Esophagus squamous epithelium (tissue), 5 donors: Measurements from ENCODE around the gene KAZN. TPM values are rescaled to one million over a fixed set of nuclear protein-coding genes. Genes with fewer than 3 reads are reported as not detected.

Source experiments
- DNase-seq: peaks from one replicate; lab custom pipeline; 2025; lab: John Stamatoyannopoulos, UW
- H3K27ac ChIP-seq, 4 donors: fragments of 200-600 bp; sonication (generic); one replicate each; pipeline ENCODE4 v1.5.1; 2016 to 2019; ENCODE audit warnings: mild to moderate bottlenecking in 1 of 4
- H3K27me3 ChIP-seq, 4 donors: fragments of 200-600 bp; sonication (generic); 1 replicate in 3 of 4; 2 replicates in 1 of 4; pipeline versions ENCODE4 v1.5.1 to v1.6.0; 2017 to 2021; ENCODE audit warnings: antibody characterized with exemption in 1 of 4
- H3K36me3 ChIP-seq, 3 donors: fragments of 200-600 bp; sonication (generic); one replicate each; pipeline ENCODE4 v1.5.1; 2016 to 2019
- H3K4me1 ChIP-seq, 3 donors: fragments of 200-600 bp; sonication (generic); one replicate each; pipeline ENCODE4 v1.5.1; 2017 to 2019
- H3K4me3 ChIP-seq, 4 donors: fragments of 200-600 bp; sonication (generic); 1 replicate in 3 of 4; 2 replicates in 1 of 4; pipeline ENCODE4 v1.5.1; 2016 to 2019; ENCODE audit warnings: mild to moderate bottlenecking in 2 of 4, moderate library complexity in 1 of 4
- H3K9me3 ChIP-seq, 3 donors: fragments of 200-600 bp; sonication (generic); one replicate each; pipeline ENCODE4 v1.5.1; 2016 to 2019
- POLR2A ChIP-seq, 4 donors: fragments of 450-650 bp; IDR thresholded peaks; one replicate each; pipeline ENCODE4 v1.6.1; 2017; ENCODE audit warnings: antibody characterized with exemption in 4 of 4, mild to moderate bottlenecking in 4 of 4, moderate library complexity in 3 of 4
- WGBS, 2 donors: methylation state at CpG; one replicate each; pipeline ENCODE4 v1.1.5; 2018; 5-methylcytosine and 5-hydroxymethylcytosine counted together
- intact Hi-C: fragments of 100-400 bp; cut with DNase I; formaldehyde crosslinking; loops from one replicate; pipeline ENCODE4 v1.15.0; 2022
- total RNA-seq, 4 donors: library from RNA; depleted of rRNA; stranded (reverse); fragments of >200 nt; gene quantifications; one replicate each; pipeline ENCODE4 v1.1.0, GENCODE V29; 2016
- TF ChIP-seq, protein P1 (sequence below), 6 experiments: fragments of 450-650 bp in 4 of 6; fragments of 200-600 bp in 2 of 6; sonication (generic) in 2 of 6; IDR thresholded peaks; one replicate each; pipeline ENCODE4 v1.5.1; 2016 to 2019; ENCODE audit warnings: antibody characterized with exemption in 6 of 6, mild to moderate bottlenecking in 4 of 6, moderate library complexity in 4 of 6
- donor health status: DM: yes; HTN: yes; CAD: no.

KAZN gene
- total RNA-seq, 4 donors from 2014 or later: 25.0 to 54.5 (median 30.8) TPM

DNA sequence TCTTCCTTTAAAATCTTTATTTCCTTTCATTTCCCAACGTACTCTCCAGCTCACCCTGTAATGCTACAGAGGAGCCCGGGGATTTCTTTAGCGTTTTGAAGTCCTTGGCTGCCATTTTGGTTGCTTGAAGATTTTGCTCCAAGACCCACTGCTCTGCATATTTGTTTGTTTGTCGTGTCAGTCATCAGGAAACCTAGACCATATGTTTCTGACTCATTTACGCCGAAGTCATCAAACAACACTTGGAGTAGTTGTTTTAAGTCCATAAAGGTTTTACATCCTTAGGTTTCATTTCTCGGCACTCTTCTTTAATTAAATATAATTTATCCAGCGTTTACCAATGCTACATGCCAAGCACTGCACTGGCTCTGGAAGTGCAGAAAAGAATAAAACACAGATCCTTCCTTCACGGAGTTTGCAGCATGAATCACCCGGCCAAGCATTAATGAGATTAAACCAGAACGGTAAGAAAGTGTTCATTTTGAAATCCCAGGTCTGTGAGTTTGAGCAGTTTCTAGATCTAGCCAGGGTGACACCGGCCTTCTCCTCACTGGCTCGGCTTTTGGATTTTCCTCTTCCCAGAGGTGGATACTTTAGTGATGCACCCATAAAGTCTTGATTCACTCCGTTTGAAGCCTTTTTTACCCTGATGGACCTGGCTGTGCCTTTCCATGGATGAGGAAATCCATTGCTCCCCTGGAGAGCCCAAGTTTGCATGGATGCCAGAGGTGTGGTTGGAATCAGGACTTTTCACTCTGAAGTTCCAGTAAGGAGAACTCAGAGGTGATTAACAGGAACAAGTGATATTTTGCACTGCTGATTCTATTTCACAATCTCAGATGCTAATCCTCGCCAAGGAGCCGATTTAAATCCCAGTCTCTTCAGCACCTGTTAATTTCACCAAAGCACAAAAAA, 109.3 kb downstream of the KAZN start:
- peak overlapping the region in 3 of 4 donors; percentile 25 to 41 (median 40) for H3K27ac ChIP-seq
- no peak overlapping the region for H3K4me3 ChIP-seq
- no peak for TF ChIP-seq POLR2A (IDR thresholded peaks at IDR 0.05)
- TF ChIP-seq, protein P1, sequence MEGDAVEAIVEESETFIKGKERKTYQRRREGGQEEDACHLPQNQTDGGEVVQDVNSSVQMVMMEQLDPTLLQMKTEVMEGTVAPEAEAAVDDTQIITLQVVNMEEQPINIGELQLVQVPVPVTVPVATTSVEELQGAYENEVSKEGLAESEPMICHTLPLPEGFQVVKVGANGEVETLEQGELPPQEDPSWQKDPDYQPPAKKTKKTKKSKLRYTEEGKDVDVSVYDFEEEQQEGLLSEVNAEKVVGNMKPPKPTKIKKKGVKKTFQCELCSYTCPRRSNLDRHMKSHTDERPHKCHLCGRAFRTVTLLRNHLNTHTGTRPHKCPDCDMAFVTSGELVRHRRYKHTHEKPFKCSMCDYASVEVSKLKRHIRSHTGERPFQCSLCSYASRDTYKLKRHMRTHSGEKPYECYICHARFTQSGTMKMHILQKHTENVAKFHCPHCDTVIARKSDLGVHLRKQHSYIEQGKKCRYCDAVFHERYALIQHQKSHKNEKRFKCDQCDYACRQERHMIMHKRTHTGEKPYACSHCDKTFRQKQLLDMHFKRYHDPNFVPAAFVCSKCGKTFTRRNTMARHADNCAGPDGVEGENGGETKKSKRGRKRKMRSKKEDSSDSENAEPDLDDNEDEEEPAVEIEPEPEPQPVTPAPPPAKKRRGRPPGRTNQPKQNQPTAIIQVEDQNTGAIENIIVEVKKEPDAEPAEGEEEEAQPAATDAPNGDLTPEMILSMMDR (IDR thresholded peaks at IDR 0.05): no peak
- H3K4me1 ChIP-seq: peaks cover 0 to 28% (median 23%) of the 10 kb centered on the region in 3 donors
- DNase-seq: no peak
- 51 to 54% methylated on average over 16 of the region's 16 CpGs for WGBS, 2 donors
- H3K27me3 ChIP-seq: no peaks in the 10 kb centered on the region
- intact Hi-C loops: no loop called here
- no peaks in the 10 kb centered on the region for H3K36me3 ChIP-seq
- H3K9me3 ChIP-seq: no peaks in the 10 kb centered on the region

DNA sequence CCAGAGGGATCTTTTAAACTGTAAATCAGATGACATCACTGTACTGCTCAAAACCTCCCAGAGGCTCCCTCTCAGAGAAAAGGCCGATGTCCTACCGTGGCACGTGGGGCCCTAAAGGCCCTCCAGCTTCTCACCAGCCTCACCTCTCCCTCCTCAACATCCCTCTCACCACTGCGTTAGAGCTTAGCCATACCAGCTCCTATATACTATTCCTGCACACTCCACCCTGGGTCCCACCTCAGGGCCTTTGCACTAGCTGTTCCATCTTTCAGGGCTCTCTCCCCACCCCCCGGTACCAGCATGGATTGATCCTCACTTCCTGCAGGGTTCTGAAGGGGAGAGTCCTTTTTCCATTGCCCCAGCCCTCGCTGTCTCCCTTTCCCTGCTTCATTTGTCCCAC, 111.8 kb downstream of the KAZN start:
- H3K4me1 ChIP-seq: peaks cover 0 to 35% (median 29%) of the 10 kb centered on the region in 3 donors
- no peak overlapping the region for H3K4me3 ChIP-seq
- no peak for TF ChIP-seq POLR2A (IDR thresholded peaks at IDR 0.05)
- TF ChIP-seq, protein P1 (IDR thresholded peaks at IDR 0.05): no peak
- intact Hi-C loops: no loop called here
- no peak for DNase-seq
- H3K36me3 ChIP-seq: no peaks in the 10 kb centered on the region
- no peak overlapping the region for H3K27ac ChIP-seq
- no peaks in the 10 kb centered on the region for H3K27me3 ChIP-seq
- H3K9me3 ChIP-seq: no peaks in the 10 kb centered on the region
- 83 to 93% methylated on average over 6 of the region's 6 CpGs for WGBS, 2 donors

DNA sequence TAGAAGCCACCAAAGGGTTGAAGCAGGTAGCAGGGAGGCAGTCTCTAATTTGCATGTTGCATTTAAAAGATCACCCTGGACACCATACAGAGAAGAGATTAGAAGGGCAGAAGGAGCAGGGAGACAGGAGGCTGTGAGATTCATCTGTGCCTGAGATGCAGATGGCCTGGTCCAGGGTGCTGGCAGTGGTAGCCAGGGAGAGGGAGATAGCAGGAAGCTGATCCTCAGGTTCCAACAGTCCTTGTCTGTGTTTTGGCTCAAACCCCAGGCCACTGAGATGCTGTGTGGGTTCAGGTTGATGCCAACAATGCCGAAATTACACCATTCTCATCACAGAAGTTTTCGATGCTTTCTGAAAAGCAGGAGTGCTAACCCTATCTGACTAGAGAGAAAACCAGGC, 113.7 kb downstream of the KAZN start:
- Histone ChIP-seq H3K4me1 (peaks cover 0 to 34% (median 29%) of the 10 kb centered on the region in 3 donors), H3K27ac (no peak overlapping the region), H3K36me3 (no peaks in the 10 kb centered on the region), H3K4me3 (no peak overlapping the region), H3K27me3 (no peaks in the 10 kb centered on the region), H3K9me3 (no peaks in the 10 kb centered on the region)
- intact Hi-C loops: no loop called here
- no CpG with 5 or more reads among the region's 2 CpGs for WGBS, 2 donors
- TF ChIP-seq, protein P1 (IDR thresholded peaks at IDR 0.05): no peak
- no peak for TF ChIP-seq POLR2A (IDR thresholded peaks at IDR 0.05)
- no peak for DNase-seq

DNA sequence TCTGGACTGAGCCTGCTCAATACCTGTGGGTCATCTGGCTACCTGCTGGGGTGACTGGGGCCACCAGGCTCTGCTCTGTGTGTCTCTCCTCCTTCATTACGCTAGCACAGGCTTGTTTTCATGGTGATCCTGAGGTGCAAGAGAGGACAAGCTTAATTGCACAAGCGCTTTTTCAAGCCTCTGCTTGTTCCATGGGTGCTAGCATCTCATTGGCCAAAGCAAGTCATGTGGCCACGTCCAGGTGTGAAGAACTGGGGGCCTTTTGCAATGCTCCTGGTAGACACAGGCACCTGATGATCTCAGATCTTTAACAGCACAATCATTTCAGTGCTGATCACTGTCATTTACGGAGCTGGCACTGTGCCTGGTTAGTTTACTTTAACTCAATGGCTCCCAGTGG, 114.6 kb downstream of the KAZN start:
- Histone ChIP-seq H3K4me3 (no peak overlapping the region), H3K4me1 (peaks cover 0 to 24% (median 24%) of the 10 kb centered on the region in 3 donors), H3K27me3 (no peaks in the 10 kb centered on the region), H3K9me3 (no peaks in the 10 kb centered on the region), H3K27ac (peak overlapping the region in 1 of 4 donors; percentile 9), H3K36me3 (no peaks in the 10 kb centered on the region)
- TF ChIP-seq POLR2A (IDR thresholded peaks at IDR 0.05): no peak
- TF ChIP-seq, protein P1 (IDR thresholded peaks at IDR 0.05): no peak
- intact Hi-C loops: no loop called here
- WGBS, 2 donors: 35 to 42% methylated on average over 2 to 3 of the region's 4 CpGs
- DNase-seq: no peak

DNA sequence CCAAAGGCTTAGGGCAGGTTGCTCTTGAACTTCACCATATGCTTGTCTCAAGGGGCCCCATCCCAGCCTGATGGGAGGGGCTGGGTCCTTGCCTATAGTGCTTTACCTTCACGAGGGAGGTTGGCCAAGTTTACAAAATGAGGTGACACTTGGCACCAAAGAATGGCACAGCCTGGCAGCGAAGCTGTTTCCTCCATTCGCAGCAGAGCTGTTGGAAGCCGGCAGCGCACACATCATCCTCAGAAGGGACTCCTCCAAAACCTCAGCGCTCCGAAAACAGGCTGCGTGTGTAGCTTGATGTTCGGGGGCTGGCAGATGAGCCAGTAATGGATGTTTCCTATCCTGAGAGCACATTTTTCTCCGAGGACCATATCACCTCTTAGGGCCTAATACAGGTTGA, 116.8 kb downstream of the KAZN start:
- WGBS, 2 donors: 85 to 87% methylated on average over 3 to 8 of the region's 10 CpGs
- no peak for DNase-seq
- no peaks in the 10 kb centered on the region for H3K9me3 ChIP-seq
- no peak for TF ChIP-seq POLR2A (IDR thresholded peaks at IDR 0.05)
- TF ChIP-seq, protein P1 (IDR thresholded peaks at IDR 0.05): no peak
- peaks cover 0 to 14% (median 14%) of the 10 kb centered on the region in 3 donors for H3K4me1 ChIP-seq
- intact Hi-C loops: no loop called here
- no peak overlapping the region for H3K27ac ChIP-seq
- no peaks in the 10 kb centered on the region for H3K27me3 ChIP-seq
- no peak overlapping the region for H3K4me3 ChIP-seq
- no peaks in the 10 kb centered on the region for H3K36me3 ChIP-seq
